ENCODE results near the gene ANGEL2.

Gene ANGEL2

GRCh38 chr1:212949771-212950170 lies 65.9 kb downstream of the ANGEL2 start:
- peak overlapping the region; percentile 53 for H3K27ac ChIP-seq
- TF ChIP-seq CTCF (conservative IDR thresholded peaks at IDR 0.05) (no peak), ZFX (IDR thresholded peaks at IDR 0.05) (no peak)

GRCh38 chr1:212946872-212947271 lies 68.8 kb downstream of the ANGEL2 start:
- H3K27ac ChIP-seq, result peak overlapping the region; percentile 62; the same call in 1 of the 2 replicates
- TF ChIP-seq ZFX (IDR thresholded peaks at IDR 0.05) (no peak), CTCF (conservative IDR thresholded peaks at IDR 0.05) (no peak)

GRCh38 chr1:212945463-212946160 lies 70.1 kb downstream of the ANGEL2 start:
- H3K27ac ChIP-seq, result peak overlapping the region; percentile 62; the same call in 1 of the 2 replicates
- no peak for TF ChIP-seq ZFX (IDR thresholded peaks at IDR 0.05)
- no peak for TF ChIP-seq CTCF (conservative IDR thresholded peaks at IDR 0.05)

GRCh38 chr1:212945056-212945455 lies 70.6 kb downstream of the ANGEL2 start:
- H3K27ac ChIP-seq, result peak overlapping the region; percentile 62; the same call in 1 of the 2 replicates
- TF ChIP-seq ZFX (IDR thresholded peaks at IDR 0.05) (no peak), CTCF (conservative IDR thresholded peaks at IDR 0.05) (no peak)

GRCh38 chr1:212944229-212944901 lies 71.3 kb downstream of the ANGEL2 start:
- no peak for TF ChIP-seq ZFX (IDR thresholded peaks at IDR 0.05)
- TF ChIP-seq CTCF (conservative IDR thresholded peaks at IDR 0.05), result no peak
- peak overlapping the region; percentile 62; the same call in 1 of the 2 replicates for H3K27ac ChIP-seq

GRCh38 chr1:212943393-212943710 lies 72.3 kb downstream of the ANGEL2 start:
- no peak overlapping the region for H3K27ac ChIP-seq
- TF ChIP-seq CTCF (conservative IDR thresholded peaks at IDR 0.05), result no peak
- TF ChIP-seq ZFX (IDR thresholded peaks at IDR 0.05), result no peak

GRCh38 chr1:212942679-212943392 lies 72.8 kb downstream of the ANGEL2 start:
- no peak overlapping the region for H3K27ac ChIP-seq
- no peak for TF ChIP-seq ZFX (IDR thresholded peaks at IDR 0.05)
- no peak for TF ChIP-seq CTCF (conservative IDR thresholded peaks at IDR 0.05)

Measured in C4-2B (cell line).